HG03520 (cell line): Measurements from ENCODE around the gene ROBO2.
A peak's percentile ranks its signal among the peaks of the same experiment; 100 is the strongest.

ENCODE experiments used
- ATAC-seq: cut with Tn5 transposase; IDR thresholded peaks from one replicate; pipeline ENCODE4 v1.9.1; 2021; ENCODE audit warnings: mild to moderate bottlenecking, moderate library complexity; ENCODE audit not compliant: unreplicated experiment

Gene ROBO2

DNA sequence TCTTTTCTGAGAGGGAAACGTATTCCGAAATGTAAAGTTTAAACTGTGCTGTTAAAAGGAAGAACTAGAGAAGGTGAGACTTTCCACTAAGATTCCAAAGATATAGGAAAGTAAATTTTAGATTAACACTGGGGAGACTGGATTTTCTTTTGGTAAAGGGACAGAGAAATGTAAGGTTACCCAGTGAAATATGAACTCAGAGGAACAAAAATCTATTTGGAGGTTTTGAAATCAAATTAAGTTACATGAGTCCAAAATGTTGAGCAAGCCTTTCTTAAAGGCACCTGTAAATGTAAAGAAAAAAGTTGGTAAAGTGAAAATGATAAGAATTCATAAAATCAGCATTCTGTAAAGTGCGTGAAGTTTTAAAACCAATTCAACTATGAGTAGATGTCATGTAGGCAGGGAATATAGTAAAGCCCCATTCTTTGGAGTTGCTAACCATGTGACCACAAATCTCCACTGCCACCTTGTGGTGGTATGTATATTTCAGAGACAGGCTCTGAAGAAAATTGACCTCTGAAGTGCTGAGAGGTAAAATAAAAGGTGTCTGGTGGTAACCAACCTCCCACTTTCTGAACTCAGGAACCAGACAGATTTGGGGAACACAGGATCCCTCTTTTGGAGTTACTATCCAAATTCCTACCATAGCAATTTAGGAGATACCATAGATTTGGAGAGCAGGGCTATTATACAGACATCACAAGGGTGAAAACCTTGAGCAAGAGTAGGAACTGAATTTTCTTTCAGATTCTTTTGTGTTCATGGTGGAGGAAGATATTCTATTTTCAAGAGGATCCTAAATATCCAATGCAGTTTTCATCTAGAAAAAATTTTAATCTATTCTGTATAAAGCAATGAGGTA is 215.3 kb downstream of the ROBO2 start:
- peak; percentile 71 for ATAC-seq

DNA sequence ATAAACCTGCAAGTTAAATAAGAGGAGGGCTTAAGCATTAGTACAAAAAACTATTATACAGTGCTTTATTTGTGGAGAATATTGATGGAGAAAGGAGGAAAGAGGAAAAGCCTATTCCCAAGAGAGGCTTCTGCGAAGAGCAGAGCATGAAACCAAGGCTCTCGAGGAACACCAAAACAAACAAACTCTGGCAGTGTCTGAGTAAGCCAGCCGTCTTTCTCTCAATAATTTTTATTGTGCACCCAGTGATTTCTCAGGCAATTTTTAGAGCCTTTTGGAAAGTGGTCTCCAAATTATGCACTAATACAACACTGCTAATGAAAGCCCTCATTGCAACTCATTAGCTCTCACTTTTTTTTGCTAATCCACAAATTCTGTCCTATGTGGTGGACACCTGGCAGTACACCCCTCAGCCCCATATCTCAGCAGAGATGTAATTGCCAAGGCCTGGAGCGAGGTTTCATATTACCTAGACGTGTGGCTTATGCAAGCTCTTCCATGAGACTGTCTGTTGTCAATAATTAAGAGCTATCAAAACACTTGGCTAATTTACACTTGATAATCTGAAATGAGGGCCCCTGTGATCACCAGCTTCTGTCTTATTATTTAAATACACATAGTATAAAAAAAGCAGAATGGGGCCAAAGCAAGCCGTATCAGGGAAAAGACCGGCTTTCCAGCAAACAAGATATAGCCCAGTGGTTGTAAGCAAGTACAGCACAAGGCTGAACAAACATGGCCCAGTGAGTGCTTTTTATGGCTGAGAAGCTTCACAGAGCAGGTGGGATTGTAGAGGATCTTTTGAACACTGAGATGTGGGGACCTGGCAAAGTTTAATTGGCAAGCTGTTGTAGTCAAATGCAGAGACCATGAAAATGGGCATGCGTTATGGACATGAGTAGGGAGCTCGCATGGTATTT is 216.9 kb downstream of the ROBO2 start:
- ATAC-seq, result no peak

DNA sequence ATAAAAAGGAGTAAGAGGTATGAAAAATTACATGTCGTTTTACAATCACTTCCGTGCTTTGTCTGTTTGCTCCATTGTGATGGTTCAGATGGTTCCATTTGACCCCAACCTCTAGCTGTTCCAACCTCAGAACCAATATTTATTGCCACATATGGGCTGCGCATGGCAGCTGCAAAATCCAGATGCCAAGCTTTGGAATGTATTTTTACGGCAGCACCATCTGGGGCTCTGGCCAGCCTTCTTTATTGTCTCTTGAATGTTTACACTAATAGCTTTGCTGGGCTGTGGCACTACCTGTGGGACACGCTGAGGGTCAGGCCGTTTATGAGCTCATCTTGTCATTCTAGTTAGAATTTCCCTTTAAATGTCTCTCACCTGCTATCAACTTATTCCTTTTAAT is 219.8 kb downstream of the ROBO2 start:
- no peak for ATAC-seq

DNA sequence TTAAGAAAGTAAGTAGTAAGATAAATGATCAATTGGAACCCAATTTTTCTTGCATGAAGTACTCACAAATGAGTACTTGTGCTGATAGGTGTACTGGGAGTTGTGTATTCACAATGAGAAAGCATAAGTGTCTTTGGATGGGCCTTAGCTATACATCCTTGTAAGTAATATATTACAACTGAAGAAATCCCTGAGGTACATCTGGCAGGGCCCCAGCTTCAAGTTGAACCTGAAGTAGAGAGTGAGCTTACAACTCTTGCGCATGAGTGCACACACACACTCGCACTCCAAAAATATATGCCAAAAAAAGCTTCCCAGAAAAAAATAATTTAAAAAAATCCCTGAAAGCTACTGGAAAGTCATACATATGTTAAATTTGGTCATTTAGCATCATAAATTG is 222.5 kb downstream of the ROBO2 start:
- ATAC-seq, result no peak

DNA sequence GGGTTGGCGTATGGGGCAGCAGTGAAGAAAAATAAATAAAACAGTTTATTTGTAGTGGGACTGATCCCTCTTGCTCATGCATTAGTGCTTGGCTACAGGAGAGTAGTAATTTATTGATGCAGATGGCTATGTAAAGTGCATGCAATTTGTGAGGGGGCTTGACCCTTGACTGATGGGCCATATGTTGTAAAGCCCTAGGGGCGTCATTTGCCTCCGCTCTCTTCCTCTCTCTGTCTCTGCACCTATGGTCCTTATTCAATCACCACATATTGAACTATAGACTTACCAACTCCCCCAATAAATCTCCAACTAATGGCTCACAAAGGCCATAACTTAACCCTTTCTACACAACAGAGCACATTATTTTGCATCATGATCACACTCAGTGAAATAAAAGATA is 227.7 kb downstream of the ROBO2 start:
- no peak for ATAC-seq

DNA sequence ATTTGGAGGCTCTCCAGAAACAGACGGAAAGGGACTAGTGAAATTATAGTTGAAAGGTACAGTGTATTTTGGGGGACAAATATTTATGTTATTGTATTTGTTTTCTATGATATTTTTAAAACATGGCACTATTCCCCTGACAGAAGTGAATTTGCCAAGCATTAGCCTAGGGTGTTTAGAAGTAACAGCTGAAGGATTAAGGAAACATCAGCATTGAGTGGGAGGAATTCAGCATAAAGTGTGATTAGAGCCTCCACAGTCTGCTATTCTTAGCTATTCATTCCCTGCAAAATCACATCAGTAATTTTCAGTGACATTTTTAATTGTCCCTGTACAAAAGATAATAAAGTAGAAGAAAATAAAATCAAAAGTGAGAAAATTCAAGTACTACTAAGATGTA is 231.4 kb downstream of the ROBO2 start:
- ATAC-seq, result no peak

DNA sequence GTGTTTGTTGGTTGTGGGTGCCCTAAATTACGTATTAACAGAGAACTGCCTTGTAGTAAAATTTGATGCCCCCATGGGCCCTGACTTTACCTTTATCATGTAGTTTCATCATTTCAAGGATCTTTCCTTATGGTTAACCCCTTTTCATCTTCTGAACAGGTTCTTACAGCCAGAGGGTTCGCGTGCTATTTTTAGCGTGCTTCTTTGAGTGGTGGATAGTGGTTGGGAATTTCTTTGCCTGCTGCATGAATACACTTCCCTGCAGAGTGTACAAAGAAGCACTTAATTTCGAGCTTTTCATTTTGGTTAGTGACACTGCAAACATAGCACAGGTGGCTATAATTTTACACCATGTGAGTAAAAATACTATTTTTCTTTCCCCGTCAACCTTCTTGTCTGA is 231.8 kb downstream of the ROBO2 start:
- no peak for ATAC-seq

DNA sequence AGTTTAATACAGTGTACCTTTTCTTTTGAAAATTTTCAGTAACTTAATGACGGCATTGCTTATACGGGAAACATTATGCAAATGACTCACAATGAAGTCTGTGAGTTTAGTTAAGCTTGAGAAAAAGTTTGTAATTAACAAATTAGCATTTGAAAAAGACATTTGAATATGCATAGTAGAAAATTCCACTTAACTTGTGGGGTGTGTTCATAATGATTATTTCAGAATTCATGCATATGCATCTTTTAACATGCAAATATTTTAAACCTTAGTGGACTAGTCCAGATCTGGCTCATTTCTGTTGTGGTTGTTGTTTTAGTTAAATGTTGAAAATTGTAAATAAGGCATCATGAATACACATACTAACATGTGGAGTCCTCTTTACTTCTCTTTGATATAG is 239.4 kb downstream of the ROBO2 start:
- ATAC-seq, result no peak

DNA sequence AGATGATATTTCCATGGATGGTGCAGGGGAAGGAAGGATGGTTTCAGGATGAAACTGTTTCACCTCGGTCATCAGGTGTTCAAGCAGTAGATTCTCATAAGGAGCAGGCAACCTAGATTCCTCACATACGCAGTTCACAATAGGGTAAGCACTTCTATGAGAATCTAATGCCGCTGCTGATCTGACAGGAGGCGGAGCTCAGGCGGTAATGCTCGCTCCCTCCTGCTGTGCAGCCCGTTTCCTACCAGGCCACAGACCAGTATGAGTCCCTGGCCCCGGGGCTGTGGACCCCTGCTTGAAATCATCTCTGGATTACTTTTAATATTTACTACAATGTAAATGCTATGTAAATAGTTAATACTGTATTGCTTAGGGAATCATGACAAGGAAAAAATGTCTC is 241.8 kb downstream of the ROBO2 start:
- ATAC-seq, result no peak

DNA sequence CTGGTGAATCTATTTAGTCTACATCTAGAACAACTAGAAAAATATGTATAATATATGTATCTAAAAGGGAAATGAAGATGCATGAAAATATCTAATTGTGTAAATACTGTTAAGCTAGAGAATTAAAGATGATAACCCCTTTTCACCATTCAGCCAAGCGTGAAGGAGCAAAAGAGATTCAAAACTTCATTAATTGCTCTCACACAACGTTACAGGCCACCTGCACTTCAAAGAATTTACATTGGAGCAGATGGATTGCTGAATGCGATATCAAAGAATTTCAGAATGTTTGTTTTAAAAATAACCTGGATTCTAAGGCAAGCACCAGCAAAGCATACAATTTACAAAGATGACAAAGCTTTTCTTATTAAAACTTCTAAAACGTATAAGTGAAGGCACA is 243.2 kb downstream of the ROBO2 start:
- ATAC-seq, result no peak

DNA sequence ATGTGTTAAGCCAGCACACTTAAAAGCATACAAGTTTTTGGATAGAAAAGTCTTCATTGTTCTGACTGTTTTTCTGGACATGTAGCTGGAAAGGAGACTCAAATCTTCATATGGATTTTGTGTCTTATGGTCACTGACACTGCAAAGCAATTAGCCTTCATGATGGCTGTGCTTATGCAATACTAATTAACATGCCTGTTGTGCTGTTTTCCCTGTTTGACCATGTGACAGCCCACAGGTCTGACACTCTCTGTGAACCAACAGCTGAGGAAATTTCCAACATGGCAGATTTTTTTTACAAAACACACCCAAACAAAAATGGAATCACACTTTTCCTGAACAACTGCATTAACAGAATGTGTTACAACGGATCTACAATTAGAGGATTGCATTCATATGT is 248.4 kb downstream of the ROBO2 start:
- ATAC-seq, result no peak

DNA sequence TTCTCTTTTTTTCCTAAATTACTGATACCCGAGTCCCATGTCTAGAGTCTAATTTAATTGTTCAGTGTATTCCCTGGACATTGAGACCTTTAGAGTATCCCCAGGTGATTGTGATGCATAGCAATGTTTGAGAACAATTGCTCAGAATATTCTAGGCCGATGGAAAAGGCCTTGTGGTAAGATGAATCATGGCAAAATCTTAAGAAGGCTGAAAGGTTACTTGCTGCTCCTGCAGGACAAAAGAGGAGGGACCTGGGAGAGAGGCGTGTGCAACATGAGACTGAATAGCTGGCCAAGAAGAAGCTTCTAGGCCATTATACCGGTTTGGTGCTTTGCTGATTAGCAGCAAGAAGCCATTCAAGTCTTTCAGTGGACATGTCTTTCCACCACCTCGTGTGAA is 256.6 kb downstream of the ROBO2 start:
- no peak for ATAC-seq

DNA sequence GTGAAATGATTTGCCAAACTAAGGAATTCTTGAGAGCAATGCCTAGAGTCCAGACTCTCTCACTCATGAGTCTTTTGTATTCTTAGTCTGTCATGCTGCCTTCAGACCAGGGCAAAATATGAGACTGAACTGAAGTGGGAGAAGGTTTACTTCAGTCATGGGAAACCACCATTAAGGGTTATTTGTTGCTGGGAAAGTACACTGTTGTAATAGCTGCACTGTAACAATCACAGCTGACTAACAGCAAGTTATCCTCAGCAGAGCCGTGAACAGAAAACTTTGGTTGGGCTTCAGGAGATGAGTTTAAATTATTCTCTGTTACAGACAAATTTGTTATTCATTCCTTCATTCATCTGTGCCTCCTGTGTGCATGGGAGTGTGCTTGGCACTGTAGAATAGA is 258.5 kb downstream of the ROBO2 start:
- ATAC-seq, result no peak

DNA sequence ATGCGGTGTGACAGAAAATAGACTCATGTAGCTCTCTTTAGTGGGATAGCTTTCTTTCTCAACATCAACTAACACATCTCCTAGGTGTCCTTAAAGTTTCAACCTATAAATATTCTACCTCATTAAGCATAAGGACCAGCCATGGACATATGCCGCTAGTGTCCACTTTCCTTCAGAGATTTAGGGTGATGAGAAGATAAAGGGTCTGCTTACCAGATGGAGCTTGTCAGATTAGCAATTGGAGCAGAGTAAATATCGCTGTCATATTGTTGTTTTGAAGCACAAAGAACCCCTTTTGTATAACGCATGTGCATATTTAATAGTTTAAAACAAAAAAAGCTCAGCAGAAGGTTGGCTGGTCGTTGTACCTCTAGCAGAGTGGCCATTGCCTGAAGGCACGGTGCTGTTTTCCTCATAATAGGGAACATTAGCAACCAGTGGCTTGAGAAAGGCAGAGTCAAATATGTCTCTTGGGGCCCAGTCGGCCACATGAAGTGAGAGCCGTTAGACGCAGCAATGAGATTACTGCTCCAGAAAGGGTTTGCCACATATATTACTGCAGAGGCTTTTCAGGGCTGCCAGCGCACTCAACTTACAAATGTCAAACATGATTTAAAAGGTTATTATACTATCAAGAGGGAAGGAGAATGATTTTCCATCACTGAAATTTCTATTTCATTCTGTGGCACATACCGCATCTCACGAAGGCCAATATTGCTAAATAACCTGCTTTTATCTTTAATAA is 264.2 kb downstream of the ROBO2 start:
- no peak for ATAC-seq

DNA sequence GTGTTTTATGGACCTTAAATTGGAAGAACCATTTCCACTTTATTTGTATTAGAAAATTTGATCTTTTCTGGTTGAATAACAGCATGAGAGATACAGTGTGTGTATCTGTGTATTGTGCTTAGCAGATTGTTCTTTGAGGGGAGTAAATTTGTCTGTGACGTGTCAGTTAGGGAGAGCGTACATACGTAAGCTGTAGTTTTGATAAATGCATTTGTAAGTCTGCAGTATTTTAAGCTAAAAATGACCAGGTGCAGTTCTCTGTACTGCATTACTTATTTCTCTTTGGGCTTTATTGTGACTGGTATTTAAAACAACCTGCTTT is 264.8 kb downstream of the ROBO2 start:
- ATAC-seq, result no peak

DNA sequence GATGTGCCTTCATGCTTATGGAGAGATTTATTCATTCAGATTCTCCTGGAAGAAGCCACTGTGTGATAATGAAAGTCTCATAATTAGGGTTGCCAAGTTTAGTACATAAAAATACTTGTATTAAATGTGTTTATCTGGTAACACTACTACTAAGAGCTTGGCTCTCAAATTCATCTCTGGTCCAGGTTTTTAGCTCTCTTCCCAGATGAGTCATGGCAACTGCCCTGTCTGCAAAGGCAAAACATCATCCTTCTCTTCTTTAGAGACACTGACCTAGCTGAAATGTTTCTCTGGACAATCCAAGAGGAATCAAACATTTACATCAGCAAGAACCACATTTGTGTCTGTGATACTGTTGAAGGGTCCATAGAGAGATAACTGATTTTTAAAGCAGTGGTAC is 269.6 kb downstream of the ROBO2 start:
- ATAC-seq, result no peak

DNA sequence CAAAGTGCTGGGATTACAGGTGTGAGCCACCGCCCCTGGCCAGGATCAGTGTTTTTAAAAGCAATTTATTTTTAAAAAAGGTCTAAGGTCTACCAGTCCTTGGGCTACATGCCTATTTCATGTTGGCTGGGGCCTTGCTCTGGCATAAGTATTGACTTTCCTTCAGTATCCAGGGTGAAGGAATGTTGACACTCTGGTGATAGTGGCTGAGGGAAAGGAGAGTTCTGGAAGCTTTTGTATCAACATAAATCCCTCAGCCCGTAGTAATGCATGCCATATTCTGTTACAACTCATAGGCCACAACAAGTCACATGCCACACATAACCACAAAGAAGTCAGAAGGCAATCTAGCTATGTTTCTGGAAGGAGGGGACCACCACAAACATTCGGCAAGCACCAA is 273.9 kb downstream of the ROBO2 start:
- no peak for ATAC-seq

DNA sequence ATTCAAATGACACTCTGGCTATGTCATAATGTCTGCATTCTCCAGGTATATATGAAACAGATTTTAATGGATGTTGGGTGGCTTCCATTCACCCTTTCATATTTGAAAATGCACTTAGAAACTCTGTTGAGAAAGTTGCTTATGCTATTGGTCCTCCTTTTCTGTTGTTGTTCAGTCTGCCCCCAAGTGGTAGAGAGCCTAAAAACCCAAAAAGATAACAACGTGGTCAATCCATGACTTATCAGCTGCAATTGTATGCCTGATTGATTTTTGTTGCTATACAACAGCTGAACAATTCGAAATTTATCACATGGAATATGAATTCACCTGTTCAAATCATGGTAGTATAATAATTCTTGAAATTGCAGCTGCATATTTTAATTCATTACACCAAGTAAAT is 279.8 kb downstream of the ROBO2 start:
- no peak for ATAC-seq

DNA sequence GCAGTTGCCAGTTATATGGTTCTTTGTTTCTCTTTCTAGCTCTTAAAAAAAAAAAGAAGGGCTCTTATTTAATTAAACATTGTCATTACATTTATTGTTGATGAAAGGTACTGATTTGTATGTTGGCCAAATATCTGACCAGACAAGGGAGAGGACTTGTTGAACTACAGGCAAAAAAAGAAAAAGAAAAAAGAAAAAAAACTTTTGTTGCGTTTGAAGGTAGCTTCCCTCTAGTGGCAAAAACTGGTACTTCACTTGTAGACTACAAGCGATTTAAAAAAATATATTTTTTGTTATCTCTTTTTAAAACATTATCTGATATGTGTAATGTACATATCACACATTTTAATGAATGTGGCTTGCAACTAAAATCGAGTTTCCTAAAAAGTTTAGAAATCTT is 280.6 kb downstream of the ROBO2 start:
- ATAC-seq, result no peak

DNA sequence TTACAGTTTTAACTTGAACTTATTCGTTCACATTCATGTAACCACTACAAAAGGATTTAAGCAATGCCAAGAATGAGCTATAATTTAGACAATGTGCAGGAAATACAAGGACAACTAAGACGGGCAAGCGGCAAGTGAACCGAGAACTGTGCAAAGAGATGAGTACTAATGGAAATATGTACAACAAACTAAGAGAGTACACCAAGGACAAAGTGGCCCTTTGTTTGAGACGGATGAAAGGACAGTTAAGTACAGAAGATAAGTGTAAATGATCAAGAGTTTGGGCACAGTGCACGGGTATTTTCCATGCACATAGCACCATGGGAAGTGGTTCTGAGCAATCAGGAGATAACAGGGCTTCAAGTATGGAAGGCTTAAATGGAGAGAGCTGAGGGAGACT is 281.7 kb downstream of the ROBO2 start:
- no peak for ATAC-seq

DNA sequence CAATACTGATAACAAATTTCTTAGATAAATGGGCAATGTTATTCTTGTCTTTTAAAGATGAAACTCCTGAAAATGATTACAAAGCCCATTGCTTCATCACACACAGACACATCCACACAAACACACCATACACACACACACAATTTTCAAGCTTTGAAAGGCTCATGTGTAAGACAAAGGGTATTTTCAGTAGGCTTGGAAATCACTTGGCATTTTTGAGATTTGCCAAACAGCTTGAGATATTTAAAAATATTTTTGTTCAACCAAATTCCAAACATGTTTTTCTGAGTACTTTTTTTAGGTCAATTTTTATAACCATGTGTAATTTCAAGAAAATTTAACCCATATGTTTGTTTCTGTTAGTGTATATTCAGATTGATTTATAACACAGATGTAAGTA is 283.7 kb downstream of the ROBO2 start:
- ATAC-seq, result no peak

DNA sequence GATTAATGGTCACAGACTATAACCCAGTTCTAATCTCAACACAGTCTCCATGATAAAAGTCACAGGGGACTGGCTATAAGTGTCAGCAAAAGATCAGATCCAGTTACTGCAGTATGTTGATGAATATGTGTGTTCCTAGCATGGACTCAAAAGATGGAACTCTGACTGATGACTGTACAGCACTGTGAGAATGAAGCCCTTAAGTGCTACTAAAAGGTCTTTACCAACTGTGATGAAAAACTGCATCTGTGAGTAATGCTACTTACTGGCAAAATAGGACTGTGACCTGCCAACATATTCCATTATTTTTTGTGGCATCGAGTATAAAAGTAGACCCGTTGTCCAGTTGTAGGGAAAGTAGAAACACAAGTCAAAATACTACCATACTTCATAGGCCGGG is 284.2 kb downstream of the ROBO2 start:
- ATAC-seq, result no peak
